ENCODE data around the gene DPP9. TPM values are rescaled to one million over a fixed set of nuclear protein-coding genes. Genes with fewer than 3 reads are reported as not detected.

DPP9 gene
- total and polyA plus RNA-seq, 2 of the 13 experiments (the other 11 are each of a cell fraction or from before 2014, with no cell fraction given), result 8.4 to 25.8 TPM

GRCh38 chr19:4633140-4633967, 90.3 kb downstream of the DPP9 start (continued):
- TF ChIP-seq SNAPC4 (CRISPR knock-in tag; IDR thresholded peaks at IDR 0.05) (no peak), NONO (IDR thresholded peaks at IDR 0.05) (no peak), NONO (CRISPR knock-in tag; conservative IDR thresholded peaks at IDR 0.05) (0 out of 2 replicates have a peak, but pooled peaks have one; percentile 31), ZFY (CRISPR knock-in tag; IDR thresholded peaks at IDR 0.05) (no peak), ZBTB8A (CRISPR knock-in tag; IDR thresholded peaks at IDR 0.05; ENCODE audit: borderline replicate concordance, low read depth) (no peak), ELF4 (CRISPR knock-in tag; IDR thresholded peaks at IDR 0.05; ENCODE audit: borderline replicate concordance) (no peak), MAFG (CRISPR knock-in tag; IDR thresholded peaks at IDR 0.05) (no peak), ZMYM3 (CRISPR knock-in tag; IDR thresholded peaks at IDR 0.05) (peak; percentile 99), MXD3 (CRISPR knock-in tag; IDR thresholded peaks at IDR 0.05) (no peak), ZNF720 (CRISPR knock-in tag; IDR thresholded peaks at IDR 0.05) (no peak), HDAC1 (CRISPR knock-in tag; IDR thresholded peaks at IDR 0.05) (0 out of 2 replicates have a peak, but pooled peaks have one; percentile 31), ZNF274 (CRISPR knock-in tag; IDR thresholded peaks at IDR 0.05) (no peak), ZNF556 (CRISPR knock-in tag; IDR thresholded peaks at IDR 0.05; ENCODE audit: borderline replicate concordance) (no peak), KDM4B (CRISPR knock-in tag; IDR thresholded peaks at IDR 0.05) (no peak), GTF3A (CRISPR knock-in tag; conservative IDR thresholded peaks at IDR 0.05) (no peak), MEIS1 (CRISPR knock-in tag; IDR thresholded peaks at IDR 0.05; ENCODE audit: borderline replicate concordance) (no peak), PAWR (CRISPR knock-in tag; IDR thresholded peaks at IDR 0.05; ENCODE audit: borderline replicate concordance) (no peak), KDM5B (CRISPR knock-in tag; IDR thresholded peaks at IDR 0.05; ENCODE audit: borderline replicate concordance) (no peak), KAT8 (CRISPR knock-in tag; IDR thresholded peaks at IDR 0.05) (no peak), EP300 (IDR thresholded peaks at IDR 0.05; ENCODE audit: low read depth in 2 of 2, low read length in 2 of 2) (no peak), EP300 (CRISPR knock-in tag; IDR thresholded peaks at IDR 0.05; ENCODE audit: borderline replicate concordance) (no peak)
- TF ChIP-seq, protein P1, sequence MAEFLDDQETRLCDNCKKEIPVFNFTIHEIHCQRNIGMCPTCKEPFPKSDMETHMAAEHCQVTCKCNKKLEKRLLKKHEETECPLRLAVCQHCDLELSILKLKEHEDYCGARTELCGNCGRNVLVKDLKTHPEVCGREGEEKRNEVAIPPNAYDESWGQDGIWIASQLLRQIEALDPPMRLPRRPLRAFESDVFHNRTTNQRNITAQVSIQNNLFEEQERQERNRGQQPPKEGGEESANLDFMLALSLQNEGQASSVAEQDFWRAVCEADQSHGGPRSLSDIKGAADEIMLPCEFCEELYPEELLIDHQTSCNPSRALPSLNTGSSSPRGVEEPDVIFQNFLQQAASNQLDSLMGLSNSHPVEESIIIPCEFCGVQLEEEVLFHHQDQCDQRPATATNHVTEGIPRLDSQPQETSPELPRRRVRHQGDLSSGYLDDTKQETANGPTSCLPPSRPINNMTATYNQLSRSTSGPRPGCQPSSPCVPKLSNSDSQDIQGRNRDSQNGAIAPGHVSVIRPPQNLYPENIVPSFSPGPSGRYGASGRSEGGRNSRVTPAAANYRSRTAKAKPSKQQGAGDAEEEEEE (CRISPR knock-in tag; IDR thresholded peaks at IDR 0.05; ENCODE audit: borderline replicate concordance), result no peak
